Stimulated activated CD4-positive, alpha-beta T cell treated with anti-CD3 and anti-CD28 coated beads, Interleukin-4, amount 100 ng/mL, for 48 hours (primary cell): ENCODE results near the gene PBRM1.
"Not testable (repeated sequence)": the region's sequence is repeated elsewhere in the genome, so short reads cannot be mapped to it uniquely, and the experiment has no call there.

Source experiments
- DNase-seq, 2 donors: peaks; one replicate each; pipeline ENCODE4 v3.0.0-alpha.2; 2020; ENCODE audit warnings: low read depth in 2 of 2

Gene PBRM1

DNA sequence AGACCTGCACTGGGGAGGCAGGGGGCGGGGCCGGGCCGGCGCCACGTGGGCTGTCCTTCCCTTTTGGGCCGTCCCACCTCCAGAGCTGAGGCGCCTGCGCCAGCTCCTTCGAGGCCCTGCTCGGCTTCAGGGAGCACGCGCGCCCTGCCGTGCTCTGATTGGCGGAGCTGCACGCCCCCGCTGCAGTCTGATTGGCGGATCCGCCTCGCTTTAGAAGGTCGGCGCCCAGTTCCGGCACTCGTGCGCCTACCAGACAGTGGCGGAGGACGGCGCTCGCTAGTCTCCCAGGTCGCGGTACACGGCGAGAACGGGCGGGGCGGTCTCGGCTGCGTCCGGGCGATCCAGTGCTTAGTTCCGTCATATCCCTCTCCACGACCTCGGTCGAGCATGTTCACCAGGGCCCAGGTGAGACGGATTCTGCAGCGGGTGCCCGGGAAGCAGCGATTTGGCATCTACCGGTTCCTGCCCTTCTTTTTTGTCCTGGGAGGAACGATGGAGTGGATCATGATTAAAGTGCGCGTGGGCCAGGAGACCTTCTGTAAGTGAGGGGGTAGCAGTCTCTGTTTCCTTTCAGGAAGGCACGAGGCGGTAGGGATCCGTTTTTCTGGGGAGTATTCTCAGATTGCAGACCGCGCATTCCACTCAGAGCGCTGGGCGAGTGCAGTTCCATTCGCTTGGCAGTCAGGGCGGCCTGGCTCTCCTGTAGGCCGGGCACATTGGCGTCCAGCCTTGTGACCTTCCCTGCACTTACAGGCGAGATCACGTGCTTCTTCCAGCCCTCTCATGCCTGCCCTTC is 149.1 kb downstream of the PBRM1 start, which contains the start of gene UQCC5:
TSS of gene UQCC5 (plus strand) at position 237 of the 796 bp plus-strand sequence. CDS start at position 388, 151 bp downstream.
- peak; percentile 93 to 97 for DNase-seq

DNA sequence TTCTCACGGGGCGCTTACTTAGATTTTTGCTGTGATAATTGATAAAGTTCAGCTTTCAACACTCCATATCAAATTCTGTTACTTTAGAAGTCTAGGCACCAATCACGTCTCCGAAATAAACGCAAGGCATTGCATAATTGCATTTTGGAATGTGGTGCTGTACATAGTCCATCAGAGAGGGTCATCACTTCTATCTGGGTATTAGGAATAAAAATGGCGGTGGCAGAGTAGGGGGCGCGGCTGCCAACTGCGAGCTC is 149.7 kb downstream of the PBRM1 start:
- DNase-seq = no peak

DNA sequence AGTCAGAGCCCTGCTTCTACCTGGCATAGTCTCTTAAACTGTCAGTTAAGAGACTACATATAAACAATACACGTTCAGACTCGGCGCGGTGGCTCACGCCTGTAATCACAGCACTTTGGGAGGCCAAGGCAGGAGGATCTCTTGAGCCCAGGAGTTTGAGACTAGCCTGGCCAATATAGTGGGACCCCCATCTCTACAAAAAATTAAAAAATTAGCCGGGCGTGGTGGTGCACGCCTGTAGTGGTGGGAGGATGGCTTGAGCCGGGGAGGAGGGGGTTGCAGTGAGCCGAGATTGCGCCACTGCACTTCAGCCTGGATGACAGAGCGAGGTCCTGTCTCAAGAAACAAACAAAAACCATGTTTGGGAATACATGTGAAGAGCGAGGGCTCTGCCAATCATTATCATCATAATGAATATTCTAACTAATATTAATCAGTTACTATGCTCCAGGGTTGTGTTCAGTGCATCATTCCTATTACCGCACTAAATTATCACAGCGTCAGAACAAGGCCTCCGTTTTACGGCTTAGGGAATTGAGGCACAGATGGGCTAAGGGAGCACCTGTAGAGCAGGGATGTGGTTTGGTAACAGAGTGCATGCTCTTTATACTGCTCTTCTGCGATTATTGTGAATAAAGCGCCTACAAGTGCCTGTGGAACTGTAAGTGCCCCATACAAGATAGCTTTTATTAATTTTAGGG is 150.2 kb downstream of the PBRM1 start:
- DNase-seq = no peak

DNA sequence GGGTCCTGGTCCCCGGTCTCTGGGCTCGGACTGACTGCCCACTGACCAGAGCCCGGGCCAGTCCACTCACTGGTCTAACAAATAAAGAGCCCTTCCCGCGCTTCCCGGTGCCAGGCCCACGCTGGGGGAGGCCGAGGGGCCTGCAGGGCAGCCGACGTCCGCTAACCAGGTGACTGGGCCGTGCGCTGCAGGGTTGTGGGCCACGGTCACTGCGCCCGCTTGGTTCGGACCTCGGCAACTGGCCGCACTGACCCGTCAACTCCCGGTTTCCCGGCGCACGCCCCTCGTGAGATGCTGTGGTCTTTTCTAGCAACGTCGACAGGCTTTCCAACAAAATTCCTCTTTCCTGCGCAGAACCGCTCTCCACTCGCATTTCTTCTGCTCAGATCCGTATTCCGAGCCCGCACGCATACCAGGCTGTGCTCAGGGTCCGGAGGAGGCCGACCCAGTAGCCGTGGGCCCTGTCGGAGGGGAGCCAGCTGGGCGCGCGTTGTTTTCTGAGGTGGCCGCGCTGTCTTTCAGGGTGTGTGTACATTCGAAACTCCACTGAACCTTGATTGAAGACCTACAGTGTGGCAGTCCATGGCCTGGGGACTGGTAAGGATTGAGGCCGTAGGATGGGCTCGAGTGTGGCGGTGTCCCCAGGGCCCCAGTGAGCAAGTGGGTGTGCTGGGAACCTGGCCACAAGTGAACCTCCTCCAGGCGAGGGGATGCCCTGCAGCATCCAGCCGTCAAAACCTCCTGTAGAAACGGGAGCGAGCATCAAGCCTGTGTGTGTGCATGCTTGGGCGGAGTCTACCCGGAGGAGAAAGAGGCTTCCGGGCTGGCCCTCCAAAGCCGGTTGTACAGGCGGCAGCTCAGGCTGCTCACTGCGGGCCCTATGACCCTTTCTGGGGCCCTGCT is 151.2 kb downstream of the PBRM1 start:
- no peak for DNase-seq

- DNase-seq = peak; percentile 49 to 61
Observed at GRCh38 chr3:52533623-52534280, 152.0 kb downstream of the PBRM1 start, which contains the start of gene NT5DC2. NT5DC2 (minus strand) TSS chr3:52533857; CDS start chr3:52533737, 120 bp downstream.

DNA sequence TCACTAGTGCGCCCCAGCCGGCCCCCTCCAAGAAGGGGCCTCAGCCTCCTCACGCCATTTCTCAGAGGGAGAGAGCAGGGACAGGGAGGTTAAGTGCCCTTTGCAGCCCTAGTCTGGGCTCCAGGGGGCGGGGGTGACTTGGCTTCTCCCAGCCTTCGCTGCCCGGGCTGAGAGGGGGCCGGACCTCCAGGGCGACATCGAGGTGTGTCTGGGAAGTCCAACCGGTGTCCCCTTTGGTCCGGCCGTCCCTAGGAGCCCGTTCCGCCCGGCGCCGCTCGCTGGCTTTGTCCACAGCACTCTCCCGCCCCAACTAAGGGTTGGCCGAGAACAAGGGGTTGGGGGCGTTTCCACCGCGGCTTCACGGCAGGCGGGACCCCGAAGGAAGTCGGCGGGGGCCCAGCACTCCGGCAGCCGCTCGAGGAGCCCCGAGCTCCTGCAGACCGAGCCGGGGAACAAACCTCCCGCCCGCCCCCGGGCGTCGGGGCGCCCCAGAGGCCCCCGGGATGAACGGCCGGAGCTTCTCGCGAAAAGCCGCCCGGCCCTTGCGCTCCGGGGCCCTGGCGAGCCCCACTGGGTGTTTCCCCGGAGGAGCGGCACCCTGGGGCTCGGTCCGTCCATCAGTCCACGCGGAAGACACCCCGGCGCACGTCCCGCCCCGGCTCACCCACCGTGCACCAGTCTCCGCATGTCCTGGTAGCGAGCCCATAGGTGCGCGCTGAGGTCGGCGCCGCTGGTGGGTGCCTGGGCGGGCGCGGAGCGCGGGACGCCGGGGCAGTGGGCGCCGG is 152.7 kb downstream of the PBRM1 start:
- no peak for DNase-seq

- no peak for DNase-seq
Observed at GRCh38 chr3:52532517-52532837, 153.2 kb downstream of the PBRM1 start.

GRCh38 chr3:52531860-52532516 is 153.7 kb downstream of the PBRM1 start:
- DNase-seq = no peak

DNA sequence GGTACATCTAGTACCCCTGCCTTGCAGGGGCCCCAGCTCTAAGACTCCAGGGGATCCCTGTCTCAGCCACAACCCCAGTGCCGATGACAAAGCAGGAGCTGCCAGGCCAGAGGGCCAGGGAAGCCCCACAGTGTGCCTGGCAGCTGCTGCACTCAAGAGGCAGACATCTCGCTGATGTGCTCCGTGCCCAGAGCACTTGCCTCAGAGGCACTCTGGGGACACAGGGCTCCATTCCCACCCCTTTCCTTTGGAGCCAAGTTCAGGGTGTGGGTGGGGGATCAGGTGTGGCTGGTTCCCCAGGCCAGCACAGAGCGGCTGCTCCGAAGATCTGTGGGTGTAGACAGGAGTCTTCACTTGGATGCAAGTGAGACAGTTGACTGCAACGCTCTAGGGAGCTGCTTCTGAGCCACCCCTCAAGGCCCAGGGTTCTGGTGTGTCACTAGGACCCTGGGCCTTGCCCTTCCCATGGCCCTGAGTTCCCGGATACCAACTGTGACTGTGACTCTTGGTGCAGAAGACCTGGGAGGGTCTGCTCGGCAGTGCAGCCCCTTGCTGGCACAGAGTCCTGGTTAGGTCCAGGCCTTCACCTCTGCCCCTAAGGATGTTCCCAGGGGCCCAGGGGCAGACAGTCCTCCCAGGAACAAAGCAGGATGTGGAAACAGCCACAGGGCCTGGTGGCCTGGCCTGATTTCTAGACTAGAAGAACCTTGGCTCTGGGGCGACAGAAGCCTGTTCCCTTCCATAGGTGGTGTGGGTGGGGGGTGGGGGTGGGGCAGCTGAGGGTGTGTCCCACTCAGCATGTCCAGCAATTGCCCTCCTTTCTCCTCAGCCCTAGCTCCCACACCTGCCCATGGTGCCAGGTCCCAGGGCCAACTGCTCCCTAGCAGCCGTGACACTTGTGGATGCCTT is 154.5 kb downstream of the PBRM1 start:
- no peak for DNase-seq

DNA sequence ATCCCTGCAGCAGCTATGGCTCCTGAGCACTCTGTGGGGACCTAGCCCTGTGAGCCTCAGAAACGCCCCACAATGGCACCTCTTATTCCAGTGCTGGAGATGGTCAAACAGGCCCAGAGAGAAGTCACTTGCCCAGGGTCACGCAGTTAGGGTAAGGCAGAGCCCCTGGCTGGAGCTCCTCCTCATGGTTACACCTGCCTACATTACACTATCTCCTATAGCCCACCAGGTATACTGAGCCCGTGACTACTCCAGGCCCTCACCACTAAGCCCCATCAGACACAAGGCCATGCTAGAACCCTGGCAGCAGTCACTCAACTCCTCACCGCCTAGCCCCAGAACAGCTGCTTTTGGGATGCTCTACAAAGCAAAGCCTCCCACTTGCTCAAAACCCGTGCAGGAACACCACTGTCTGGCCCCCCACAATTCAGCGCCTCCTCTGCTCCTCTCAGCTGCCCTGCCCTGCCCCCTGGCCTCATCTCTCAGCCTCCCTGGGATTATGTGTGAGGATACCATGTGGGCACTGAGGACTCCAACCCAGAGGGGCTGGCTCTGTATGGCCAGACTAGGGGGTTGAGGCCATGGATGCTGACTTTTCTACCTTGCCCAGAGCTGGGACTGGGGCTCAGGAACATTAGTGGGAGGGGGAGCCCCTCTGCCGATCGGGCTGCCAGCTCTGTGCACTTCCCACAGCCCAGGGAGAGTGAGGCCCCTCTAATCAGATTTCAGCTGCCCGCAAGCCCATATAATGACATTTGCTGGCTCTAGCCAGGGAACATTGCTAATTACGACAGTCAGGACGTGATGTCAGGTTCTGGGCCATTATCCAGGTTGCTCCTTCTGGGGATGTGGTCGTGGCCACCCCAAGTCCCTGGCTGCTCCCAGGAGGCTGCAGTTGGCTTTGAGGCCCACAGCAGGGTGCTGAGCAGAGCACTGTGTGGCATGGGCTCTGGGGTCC is 156.1 kb downstream of the PBRM1 start:
- DNase-seq = no peak

DNA sequence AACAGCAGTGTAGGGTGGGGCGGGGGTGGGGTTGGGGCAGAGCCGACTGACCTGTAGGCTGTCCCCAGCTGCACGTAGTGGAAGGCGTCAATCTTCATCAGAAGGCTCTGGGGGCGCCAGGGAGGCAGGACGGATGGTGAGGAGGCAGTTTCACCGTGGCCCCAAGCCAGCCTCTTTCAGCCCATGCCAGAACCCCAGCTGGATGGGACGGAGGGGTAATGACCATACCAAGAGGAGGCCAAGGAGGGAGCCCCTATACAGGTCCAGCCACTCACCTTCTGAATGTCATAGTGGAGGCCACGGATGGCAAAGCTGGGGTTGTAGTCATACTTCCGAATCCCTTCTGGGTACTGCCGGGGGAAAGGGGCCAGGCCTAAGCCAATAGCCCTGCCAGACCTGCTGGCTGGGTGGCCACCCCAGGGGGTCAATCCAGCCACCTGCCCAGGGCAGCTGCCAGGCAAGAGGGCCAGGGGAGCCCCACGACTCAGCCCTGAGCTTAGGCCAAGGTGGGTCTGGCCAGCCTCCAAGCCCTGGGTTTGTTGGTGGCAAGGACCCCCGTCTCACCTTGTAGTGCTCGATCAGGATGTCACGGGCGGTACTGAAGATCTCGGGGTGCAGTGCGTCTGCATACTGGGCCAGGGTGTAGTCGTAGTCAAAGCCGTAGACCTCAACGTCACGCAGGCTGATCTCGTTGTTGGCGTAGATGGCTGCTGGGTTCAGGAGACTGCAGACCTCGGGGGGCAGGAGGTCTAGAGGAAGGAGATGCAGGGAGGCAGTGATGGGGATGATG is 156.9 kb downstream of the PBRM1 start:
- DNase-seq = no peak

- no peak for DNase-seq
Observed at GRCh38 chr3:52527732-52528585, 157.8 kb downstream of the PBRM1 start.

- no peak for DNase-seq
Observed at GRCh38 chr3:52527039-52527731, 158.5 kb downstream of the PBRM1 start.

DNA sequence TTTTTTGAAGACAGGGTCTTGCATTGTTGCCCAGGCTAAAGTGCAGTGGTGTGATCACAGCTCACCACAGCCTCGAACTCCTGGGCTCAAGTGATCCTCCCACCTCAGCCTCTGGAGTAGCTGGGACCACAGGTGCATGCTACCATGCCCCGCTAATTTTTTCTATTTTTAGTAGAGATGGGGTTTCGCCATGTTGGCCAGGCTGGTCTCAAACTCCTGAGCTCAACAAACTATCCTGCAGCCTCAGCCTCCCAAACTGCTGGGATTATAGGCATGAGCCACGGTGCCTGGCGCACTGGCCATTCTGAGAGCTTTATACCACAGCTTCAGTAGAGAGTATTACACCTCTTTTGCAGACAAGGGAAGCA is 159.1 kb downstream of the PBRM1 start:
- not testable (repeated sequence) for DNase-seq

DNA sequence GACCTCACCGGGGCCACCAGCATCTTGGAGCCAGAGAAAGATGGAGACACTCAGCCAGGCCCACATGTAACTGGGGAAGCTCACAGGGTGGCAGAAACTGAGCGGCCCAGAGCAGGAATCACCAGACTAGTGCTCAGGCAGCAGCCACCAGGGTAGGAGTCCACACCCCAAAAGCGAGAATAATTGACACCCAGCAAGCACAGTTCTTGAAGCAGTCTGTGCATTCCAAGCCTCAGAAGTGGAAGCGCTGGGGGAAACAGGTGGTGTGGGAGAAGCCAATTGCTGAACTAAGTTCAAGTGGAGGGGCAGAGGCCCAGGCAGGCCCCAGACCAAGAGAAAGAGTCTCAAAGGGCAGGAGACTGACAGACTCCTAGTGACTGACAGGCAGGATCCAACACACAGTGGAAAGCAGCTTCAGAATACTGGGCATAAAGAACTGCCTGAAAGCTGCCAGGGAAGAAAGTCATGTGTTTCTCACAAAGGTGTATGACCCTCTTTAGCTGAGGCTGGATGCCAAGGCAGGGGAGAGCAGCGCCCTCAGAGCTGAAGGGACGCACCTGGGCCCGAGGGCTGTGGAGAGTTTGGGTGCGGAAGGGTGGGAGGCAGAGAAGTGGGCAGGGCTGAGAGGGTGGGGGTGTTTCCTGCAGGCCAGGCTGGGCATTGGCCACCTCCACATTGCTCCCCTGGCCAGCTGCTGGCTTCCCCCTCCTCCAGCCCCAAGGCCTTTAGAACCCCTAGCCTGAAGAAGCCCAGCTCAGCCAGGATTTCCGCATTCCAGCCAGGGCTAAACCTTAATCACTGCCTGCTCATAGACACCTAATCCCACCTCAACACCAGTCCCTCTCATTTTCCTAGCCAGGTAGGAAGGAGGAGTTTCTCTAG is 159.8 kb downstream of the PBRM1 start:
- DNase-seq = no peak
